ENCODE results near the gene NEK2.
"Not testable (repeated sequence)": the region's sequence is repeated elsewhere in the genome, so short reads cannot be mapped to it uniquely, and the experiment has no call there.

NEK2 gene

GRCh38 chr1:211675230-211676105 lies at the start of gene NEK2:
Gene NEK2 (minus strand): TSS chr1:211675621. CDS start chr1:211675479, 142 bp downstream.
- no peaks in the 10 kb centered on the region for H3K27me3 ChIP-seq (ENCODE audit: low read depth)
- H3K4me3 ChIP-seq = peak within 1 kb of the TSS; percentile 88
- peaks cover 6% of the 10 kb centered on the region for H3K4me1 ChIP-seq
- DNase-seq (ENCODE audit: low spot score in 2 of 2) = peak; percentile 95 to 96
- in situ Hi-C loops (cut with MboI; ENCODE audit: low sequenced_read_pairs) = loop anchor here (25.0 kb wide), 2 partner anchors 362 to 687 kb away; partner anchors contain the start of genes DTL and INTS7
- H3K9me3 ChIP-seq = no peaks in the 10 kb centered on the region
- peaks cover 19% of the 10 kb centered on the region for H3K36me3 ChIP-seq (replicated peaks)

GRCh38 chr1:211724687-211725196 lies 49.3 kb upstream of the NEK2 start:
- in situ Hi-C loops (cut with MboI; ENCODE audit: low sequenced_read_pairs) = no loop called here
- no peak for DNase-seq (ENCODE audit: low spot score in 2 of 2)
- H3K4me1 ChIP-seq = no peaks in the 10 kb centered on the region
- no peaks in the 10 kb centered on the region for H3K9me3 ChIP-seq
- no peaks in the 10 kb centered on the region for H3K27me3 ChIP-seq (ENCODE audit: low read depth)
- no peaks in the 10 kb centered on the region for H3K36me3 ChIP-seq (replicated peaks)
- H3K4me3 ChIP-seq = no peak overlapping the region

GRCh38 chr1:211723273-211723672 lies 47.9 kb upstream of the NEK2 start:
- H3K27me3 ChIP-seq (ENCODE audit: low read depth) = no peaks in the 10 kb centered on the region
- no peaks in the 10 kb centered on the region for H3K9me3 ChIP-seq
- DNase-seq (ENCODE audit: low spot score in 2 of 2) = no peak
- no peaks in the 10 kb centered on the region for H3K4me1 ChIP-seq
- no peaks in the 10 kb centered on the region for H3K36me3 ChIP-seq (replicated peaks)
- H3K4me3 ChIP-seq = no peak overlapping the region
- in situ Hi-C loops (cut with MboI; ENCODE audit: low sequenced_read_pairs) = no loop called here

GRCh38 chr1:211722277-211723175 lies 47.1 kb upstream of the NEK2 start:
- H3K27me3 ChIP-seq (ENCODE audit: low read depth) = no peaks in the 10 kb centered on the region
- no peaks in the 10 kb centered on the region for H3K36me3 ChIP-seq (replicated peaks)
- H3K4me1 ChIP-seq = no peaks in the 10 kb centered on the region
- in situ Hi-C loops (cut with MboI; ENCODE audit: low sequenced_read_pairs) = no loop called here
- no peaks in the 10 kb centered on the region for H3K9me3 ChIP-seq
- H3K4me3 ChIP-seq = no peak overlapping the region
- DNase-seq (ENCODE audit: low spot score in 2 of 2) = no peak

- H3K4me3 ChIP-seq; H3K9me3 ChIP-seq; H3K36me3 ChIP-seq (replicated peaks); DNase-seq (ENCODE audit: low spot score in 2 of 2); in situ Hi-C loops (cut with MboI; ENCODE audit: low sequenced_read_pairs); H3K4me1 ChIP-seq; H3K27me3 ChIP-seq (ENCODE audit: low read depth): not testable (repeated sequence)
These were observed 41.1 kb upstream of the NEK2 start for GRCh38 chr1:211716555-211716954.

- H3K27me3 ChIP-seq (ENCODE audit: low read depth) = no peaks in the 10 kb centered on the region
- no peaks in the 10 kb centered on the region for H3K4me1 ChIP-seq
- no peak overlapping the region for H3K4me3 ChIP-seq
- no peaks in the 10 kb centered on the region for H3K36me3 ChIP-seq (replicated peaks)
- in situ Hi-C loops (cut with MboI; ENCODE audit: low sequenced_read_pairs) = no loop called here
- peak; percentile 27 to 37 for DNase-seq (ENCODE audit: low spot score in 2 of 2)
- H3K9me3 ChIP-seq = no peaks in the 10 kb centered on the region
These were observed 40.5 kb upstream of the NEK2 start for GRCh38 chr1:211715971-211716370.

- in situ Hi-C loops (cut with MboI; ENCODE audit: low sequenced_read_pairs) = no loop called here
- DNase-seq (ENCODE audit: low spot score in 2 of 2) = no peak
- no peak overlapping the region for H3K4me3 ChIP-seq
- no peaks in the 10 kb centered on the region for H3K4me1 ChIP-seq
- no peaks in the 10 kb centered on the region for H3K27me3 ChIP-seq (ENCODE audit: low read depth)
- H3K9me3 ChIP-seq = no peaks in the 10 kb centered on the region
- H3K36me3 ChIP-seq (replicated peaks) = no peaks in the 10 kb centered on the region
These were observed 38.7 kb upstream of the NEK2 start for GRCh38 chr1:211714154-211714553.

- in situ Hi-C loops (cut with MboI; ENCODE audit: low sequenced_read_pairs) = no loop called here
- DNase-seq (ENCODE audit: low spot score in 2 of 2) = no peak
These were observed 37.8 kb upstream of the NEK2 start for GRCh38 chr1:211713231-211713630.

GRCh38 chr1:211711315-211711705 lies 35.9 kb upstream of the NEK2 start:
- no peaks in the 10 kb centered on the region for H3K4me1 ChIP-seq
- no peak for DNase-seq (ENCODE audit: low spot score in 2 of 2)
- no peaks in the 10 kb centered on the region for H3K9me3 ChIP-seq
- no peaks in the 10 kb centered on the region for H3K36me3 ChIP-seq (replicated peaks)
- H3K4me3 ChIP-seq = no peak overlapping the region
- no peaks in the 10 kb centered on the region for H3K27me3 ChIP-seq (ENCODE audit: low read depth)
- in situ Hi-C loops (cut with MboI; ENCODE audit: low sequenced_read_pairs) = no loop called here

More at GRCh38 chr1:211713231-211713630, 37.8 kb upstream of the NEK2 start:
- H3K4me3 ChIP-seq = no peak overlapping the region
- no peaks in the 10 kb centered on the region for H3K36me3 ChIP-seq (replicated peaks)
- H3K4me1 ChIP-seq = no peaks in the 10 kb centered on the region
- no peaks in the 10 kb centered on the region for H3K9me3 ChIP-seq
- no peaks in the 10 kb centered on the region for H3K27me3 ChIP-seq (ENCODE audit: low read depth)

- in situ Hi-C loops (cut with MboI; ENCODE audit: low sequenced_read_pairs) = no loop called here
- Histone ChIP-seq H3K27me3 (ENCODE audit: low read depth) (no peaks in the 10 kb centered on the region), H3K9me3 (no peaks in the 10 kb centered on the region), H3K36me3 (replicated peaks) (no peaks in the 10 kb centered on the region), H3K4me1 (no peaks in the 10 kb centered on the region), H3K4me3 (no peak overlapping the region)
- no peak for DNase-seq (ENCODE audit: low spot score in 2 of 2)
These were observed 35.3 kb upstream of the NEK2 start for GRCh38 chr1:211710566-211711314.

GRCh38 chr1:211708926-211709325 lies 33.5 kb upstream of the NEK2 start:
- no peaks in the 10 kb centered on the region for H3K9me3 ChIP-seq
- no peak overlapping the region for H3K4me3 ChIP-seq
- no peaks in the 10 kb centered on the region for H3K4me1 ChIP-seq
- in situ Hi-C loops (cut with MboI; ENCODE audit: low sequenced_read_pairs) = loop anchor here (10.0 kb wide), 1 partner anchor 116 kb away; no protein-coding TSS in a partner anchor
- H3K27me3 ChIP-seq (ENCODE audit: low read depth) = no peaks in the 10 kb centered on the region
- DNase-seq (ENCODE audit: low spot score in 2 of 2) = peak in 1 of 2 experiments; percentile 13
- no peaks in the 10 kb centered on the region for H3K36me3 ChIP-seq (replicated peaks)

GRCh38 chr1:211708006-211708405 lies 32.6 kb upstream of the NEK2 start:
- in situ Hi-C loops (cut with MboI; ENCODE audit: low sequenced_read_pairs) = loop anchor here (10.0 kb wide), 1 partner anchor 117 kb away; no protein-coding TSS in a partner anchor
- no peak for DNase-seq (ENCODE audit: low spot score in 2 of 2)
- no peaks in the 10 kb centered on the region for H3K4me1 ChIP-seq
- no peaks in the 10 kb centered on the region for H3K27me3 ChIP-seq (ENCODE audit: low read depth)
- no peak overlapping the region for H3K4me3 ChIP-seq
- H3K9me3 ChIP-seq = no peaks in the 10 kb centered on the region
- H3K36me3 ChIP-seq (replicated peaks) = no peaks in the 10 kb centered on the region

- H3K4me3 ChIP-seq = no peak overlapping the region
- H3K9me3 ChIP-seq = no peaks in the 10 kb centered on the region
- H3K36me3 ChIP-seq (replicated peaks) = no peaks in the 10 kb centered on the region
- H3K27me3 ChIP-seq (ENCODE audit: low read depth) = no peaks in the 10 kb centered on the region
- H3K4me1 ChIP-seq = no peaks in the 10 kb centered on the region
- DNase-seq (ENCODE audit: low spot score in 2 of 2) = no peak
- in situ Hi-C loops (cut with MboI; ENCODE audit: low sequenced_read_pairs) = loop anchor here (10.0 kb wide), 1 partner anchor 119 kb away; no protein-coding TSS in a partner anchor
These were observed 30.2 kb upstream of the NEK2 start for GRCh38 chr1:211705467-211706091.
